Mucosa of descending colon (tissue), 3 donors: Measurements from ENCODE around the gene SEZ6L2. TPM values are rescaled to one million over a fixed set of nuclear protein-coding genes. Genes with fewer than 3 reads are reported as not detected.

ENCODE experiments used
- ATAC-seq: fragments of 200-7000 bp; cut with Tn5 transposase; one replicate; pipeline ENCODE4 v1.9.1; 2020; ENCODE audit warnings: mild to moderate bottlenecking, moderate library complexity
- DNase-seq, 3 donors: peaks; one replicate each; pipeline ENCODE4 v3.0.0-alpha.2; 2020
- H3K36me3 ChIP-seq: fragments of 200-600 bp; one replicate; pipeline ENCODE4 v1.8.0; 2021; ENCODE audit warnings: low read depth, mild to moderate bottlenecking
- H3K4me1 ChIP-seq: fragments of 200-600 bp; one replicate; pipeline ENCODE4 v1.8.0; 2021; ENCODE audit warnings: low read depth, mild to moderate bottlenecking
- H3K4me3 ChIP-seq: fragments of 200-600 bp; one replicate; pipeline ENCODE4 v1.8.0; 2021; ENCODE audit warnings: mild to moderate bottlenecking
- H3K9me3 ChIP-seq: fragments of 200-600 bp; one replicate; pipeline ENCODE4 v1.8.0; 2021; ENCODE audit warnings: mild to moderate bottlenecking
- CTCF ChIP-seq: fragments of 200-600 bp; IDR thresholded peaks from one replicate; pipeline ENCODE4 v1.8.0; 2022; ENCODE audit warnings: antibody characterized with exemption, mild to moderate bottlenecking
- intact Hi-C, 2 donors: fragments of 100-400 bp; cut with DNase I in 1 of 2; cut with micrococcal nuclease in 1 of 2; formaldehyde crosslinking; loops; one replicate each; pipeline versions ENCODE4 v1.11.0 to v1.11.1; 2022; cut with DNase I, micrococcal nuclease
- total RNA-seq, 3 donors: library from RNA; stranded (reverse); fragmentation: NEBNext Ultra II Directional in 2 of 3; extraction: Animal tissue kit (Norgen Biotek cat#: 25700) in 2 of 3; gene quantifications; one replicate each; pipeline versions ENCODE4 v1.2.1 to v1.2.4, GENCODE V29; 2021 to 2023
- donor health status: DM: no; HTN: no; CAD: no; lungs with moderate emphysema.
- donor health status: DM: no; HTN: no; CAD: no.
- donor health status: DM: no; HTN: yes; CAD: no.

SEZ6L2 gene
- total RNA-seq, 3 donors from 2014 or later: 6.1 to 9.6 (median 7.0) TPM

GRCh38 chr16:29903590-29903989, 4.2 kb upstream of the SEZ6L2 start:
- Histone ChIP-seq H3K36me3 (no peaks in the 10 kb centered on the region), H3K4me1 (peaks cover 12% of the 10 kb centered on the region), H3K9me3 (no peaks in the 10 kb centered on the region), H3K4me3 (no peak overlapping the region)
- intact Hi-C loops: no loop called here
- TF ChIP-seq CTCF: no peak
- DNase-seq (no peak), ATAC-seq (no peak)

GRCh38 chr16:29901607-29901945, 2.2 kb upstream of the SEZ6L2 start:
- Histone ChIP-seq H3K9me3 (no peaks in the 10 kb centered on the region), H3K4me1 (peaks cover 12% of the 10 kb centered on the region), H3K4me3 (no peak overlapping the region), H3K36me3 (no peaks in the 10 kb centered on the region)
- intact Hi-C loops: no loop called here
- no peak for TF ChIP-seq CTCF
- DNase-seq: no peak
- no peak for ATAC-seq

GRCh38 chr16:29900888-29901606, 1.7 kb upstream of the SEZ6L2 start:
- DNase-seq (no peak), ATAC-seq (no peak)
- peaks cover 12% of the 10 kb centered on the region for H3K4me1 ChIP-seq
- TF ChIP-seq CTCF: no peak
- no peaks in the 10 kb centered on the region for H3K36me3 ChIP-seq
- no peaks in the 10 kb centered on the region for H3K9me3 ChIP-seq
- intact Hi-C loops: no loop called here
- H3K4me3 ChIP-seq: no peak overlapping the region

- no peak for TF ChIP-seq CTCF
- no peaks in the 10 kb centered on the region for H3K9me3 ChIP-seq
- intact Hi-C loops: no loop called here
Measured at GRCh38 chr16:29900102-29900887, 945 bp upstream of the SEZ6L2 start, which contains the start of gene ASPHD1. ASPHD1 (plus strand) TSS chr16:29900488; CDS start chr16:29900972, 484 bp downstream.

GRCh38 chr16:29898804-29899515, 390 bp downstream of the SEZ6L2 start:
- DNase-seq: peak in 2 of 3 donors; percentile 68 to 83
- ATAC-seq: peak; percentile 62
- Histone ChIP-seq H3K4me3 (no peak overlapping the region), H3K9me3 (no peaks in the 10 kb centered on the region), H3K36me3 (no peaks in the 10 kb centered on the region), H3K4me1 (peaks cover 12% of the 10 kb centered on the region)
- intact Hi-C loops: no loop called here
- TF ChIP-seq CTCF: no peak

More at GRCh38 chr16:29900102-29900887, 945 bp upstream of the SEZ6L2 start, which contains the start of gene ASPHD1:
- peak in 1 of 3 donors; percentile 75 for DNase-seq
- Histone ChIP-seq H3K36me3 (no peaks in the 10 kb centered on the region), H3K4me3 (peak within 1 kb of the TSS; percentile 26), H3K4me1 (peaks cover 12% of the 10 kb centered on the region)
- ATAC-seq: peak; percentile 88
